ENCODE data around the gene TIMD4. TPM values are rescaled to one million over a fixed set of nuclear protein-coding genes. Genes with fewer than 3 reads are reported as not detected.
A peak's percentile ranks its signal among the peaks of the same experiment; 100 is the strongest.
"Not testable (repeated sequence)": the region's sequence is repeated elsewhere in the genome, so short reads cannot be mapped to it uniquely, and the experiment has no call there.

Gene TIMD4
- not detected for total RNA-seq

- DNase-seq (ENCODE audit: low spot score) = no peak
- intact Hi-C loops (cut with DNase I) = no loop called here
- peak; percentile 44 for ATAC-seq
Observed at GRCh38 chr5:156963125-156963524, at the start of gene TIMD4. Gene TIMD4 (minus strand): TSS chr5:156963226. CDS start chr5:156963198, 28 bp downstream.

- DNase-seq (ENCODE audit: low spot score) = no peak
- ATAC-seq = no peak
- intact Hi-C loops (cut with DNase I) = no loop called here
Observed at GRCh38 chr5:157006262-157006661, 43.2 kb upstream of the TIMD4 start.

GRCh38 chr5:157004893-157005551, 42.0 kb upstream of the TIMD4 start:
- ATAC-seq = no peak
- no peak for DNase-seq (ENCODE audit: low spot score)
- intact Hi-C loops (cut with DNase I) = no loop called here

GRCh38 chr5:156991714-156992113, 28.7 kb upstream of the TIMD4 start:
- DNase-seq (ENCODE audit: low spot score) (no peak), ATAC-seq (no peak)
- intact Hi-C loops (cut with DNase I) = no loop called here

- ATAC-seq (no peak), DNase-seq (ENCODE audit: low spot score) (no peak)
- intact Hi-C loops (cut with DNase I) = no loop called here
Observed at GRCh38 chr5:156984064-156984463, 21.0 kb upstream of the TIMD4 start.

GRCh38 chr5:156981481-156981880, 18.5 kb upstream of the TIMD4 start:
- DNase-seq (ENCODE audit: low spot score) (no peak), ATAC-seq (no peak)
- intact Hi-C loops (cut with DNase I) = no loop called here

- ATAC-seq = no peak
- intact Hi-C loops (cut with DNase I) = no loop called here
- DNase-seq (ENCODE audit: low spot score) = no peak
Observed at GRCh38 chr5:156974328-156974727, 11.3 kb upstream of the TIMD4 start.

- no peak for DNase-seq (ENCODE audit: low spot score)
- no peak for ATAC-seq
- intact Hi-C loops (cut with DNase I) = no loop called here
Observed at GRCh38 chr5:156971848-156972525, 9.0 kb upstream of the TIMD4 start.

- DNase-seq (ENCODE audit: low spot score) = no peak
- intact Hi-C loops (cut with DNase I) = no loop called here
- no peak for ATAC-seq
Observed at GRCh38 chr5:156971415-156971814, 8.4 kb upstream of the TIMD4 start.

- intact Hi-C loops (cut with DNase I); ATAC-seq; DNase-seq (ENCODE audit: low spot score): not testable (repeated sequence)
Observed at GRCh38 chr5:156967386-156967785, 4.4 kb upstream of the TIMD4 start.

GRCh38 chr5:156956321-156956720, 6.7 kb downstream of the TIMD4 start:
- no peak for ATAC-seq
- intact Hi-C loops (cut with DNase I) = no loop called here

GRCh38 chr5:156951359-156951758, 11.7 kb downstream of the TIMD4 start:
- DNase-seq (ENCODE audit: low spot score) = no peak
- no peak for ATAC-seq
- intact Hi-C loops (cut with DNase I) = no loop called here

More at GRCh38 chr5:156956321-156956720, 6.7 kb downstream of the TIMD4 start:
- no peak for DNase-seq (ENCODE audit: low spot score)

- ATAC-seq (no peak), DNase-seq (ENCODE audit: low spot score) (no peak)
- intact Hi-C loops (cut with DNase I) = no loop called here
Observed at GRCh38 chr5:156950716-156951115, 12.3 kb downstream of the TIMD4 start.

GRCh38 chr5:156949424-156949823, 13.6 kb downstream of the TIMD4 start:
- DNase-seq (ENCODE audit: low spot score) (no peak), ATAC-seq (no peak)
- intact Hi-C loops (cut with DNase I) = no loop called here

- ATAC-seq = no peak
- intact Hi-C loops (cut with DNase I) = no loop called here
- no peak for DNase-seq (ENCODE audit: low spot score)
Observed at GRCh38 chr5:156947925-156948324, 15.1 kb downstream of the TIMD4 start.

GRCh38 chr5:156942064-156942463, 21.0 kb downstream of the TIMD4 start:
- DNase-seq (ENCODE audit: low spot score) = no peak
- intact Hi-C loops (cut with DNase I) = no loop called here
- ATAC-seq = no peak

GRCh38 chr5:156940462-156940861, 22.6 kb downstream of the TIMD4 start:
- ATAC-seq; intact Hi-C loops (cut with DNase I); DNase-seq (ENCODE audit: low spot score): not testable (repeated sequence)

- intact Hi-C loops (cut with DNase I) = no loop called here
- DNase-seq (ENCODE audit: low spot score) = no peak
Observed at GRCh38 chr5:156936972-156937371, 26.1 kb downstream of the TIMD4 start.

GRCh38 chr5:156934450-156935211, 28.4 kb downstream of the TIMD4 start:
- DNase-seq (ENCODE audit: low spot score) (no peak), ATAC-seq (no peak)
- intact Hi-C loops (cut with DNase I) = no loop called here

More at GRCh38 chr5:156936972-156937371, 26.1 kb downstream of the TIMD4 start:
- ATAC-seq = no peak

- intact Hi-C loops (cut with DNase I) = no loop called here
- DNase-seq (ENCODE audit: low spot score) (no peak), ATAC-seq (no peak)
Observed at GRCh38 chr5:156929366-156929948, 33.6 kb downstream of the TIMD4 start.
